ENCODE data around the gene LAMA1. TPM values are rescaled to one million over a fixed set of nuclear protein-coding genes. Genes with fewer than 3 reads are reported as not detected.
"Not testable (repeated sequence)": the region's sequence is repeated elsewhere in the genome, so short reads cannot be mapped to it uniquely, and the experiment has no call there.

The LAMA1 gene
- total RNA-seq, 1 donor from 2014 or later, result 75.0 TPM

GRCh38 chr18:6939972-6940371 is 177.6 kb downstream of the LAMA1 start:
- Mint-ChIP-seq H3K9me3 (no peaks in the 10 kb centered on the region), H3K27ac (no peak overlapping the region), H3K4me1 (ENCODE audit: unreplicated experiment) (peaks cover 3% of the 10 kb centered on the region), H3K36me3 (peaks cover 9% of the 10 kb centered on the region), H3K27me3 (no peaks in the 10 kb centered on the region), H3K4me3 (no peak overlapping the region)
- no peak for DNase-seq (ENCODE audit: extremely low spot score, unreplicated experiment)
- TF ChIP-seq, protein P1, sequence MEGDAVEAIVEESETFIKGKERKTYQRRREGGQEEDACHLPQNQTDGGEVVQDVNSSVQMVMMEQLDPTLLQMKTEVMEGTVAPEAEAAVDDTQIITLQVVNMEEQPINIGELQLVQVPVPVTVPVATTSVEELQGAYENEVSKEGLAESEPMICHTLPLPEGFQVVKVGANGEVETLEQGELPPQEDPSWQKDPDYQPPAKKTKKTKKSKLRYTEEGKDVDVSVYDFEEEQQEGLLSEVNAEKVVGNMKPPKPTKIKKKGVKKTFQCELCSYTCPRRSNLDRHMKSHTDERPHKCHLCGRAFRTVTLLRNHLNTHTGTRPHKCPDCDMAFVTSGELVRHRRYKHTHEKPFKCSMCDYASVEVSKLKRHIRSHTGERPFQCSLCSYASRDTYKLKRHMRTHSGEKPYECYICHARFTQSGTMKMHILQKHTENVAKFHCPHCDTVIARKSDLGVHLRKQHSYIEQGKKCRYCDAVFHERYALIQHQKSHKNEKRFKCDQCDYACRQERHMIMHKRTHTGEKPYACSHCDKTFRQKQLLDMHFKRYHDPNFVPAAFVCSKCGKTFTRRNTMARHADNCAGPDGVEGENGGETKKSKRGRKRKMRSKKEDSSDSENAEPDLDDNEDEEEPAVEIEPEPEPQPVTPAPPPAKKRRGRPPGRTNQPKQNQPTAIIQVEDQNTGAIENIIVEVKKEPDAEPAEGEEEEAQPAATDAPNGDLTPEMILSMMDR (conservative IDR thresholded peaks at IDR 0.05), result no peak

- H3K9me3 Mint-ChIP-seq; H3K4me3 Mint-ChIP-seq; DNase-seq (ENCODE audit: extremely low spot score, unreplicated experiment); H3K27me3 Mint-ChIP-seq; H3K4me1 Mint-ChIP-seq (ENCODE audit: unreplicated experiment); H3K27ac Mint-ChIP-seq; H3K36me3 Mint-ChIP-seq: not testable (repeated sequence)
Measured at GRCh38 chr18:6938403-6938802, 179.2 kb downstream of the LAMA1 start.

GRCh38 chr18:6938003-6938402 is 179.6 kb downstream of the LAMA1 start:
- TF ChIP-seq, protein P1 (conservative IDR thresholded peaks at IDR 0.05), result no peak
- Mint-ChIP-seq H3K27me3 (no peaks in the 10 kb centered on the region), H3K9me3 (no peaks in the 10 kb centered on the region), H3K27ac (no peak overlapping the region), H3K4me3 (no peak overlapping the region), H3K36me3 (peaks cover 1% of the 10 kb centered on the region), H3K4me1 (ENCODE audit: unreplicated experiment) (peaks cover 3% of the 10 kb centered on the region)
- no peak for DNase-seq (ENCODE audit: extremely low spot score, unreplicated experiment)

- Mint-ChIP-seq H3K27me3 (no peaks in the 10 kb centered on the region), H3K4me3 (no peak overlapping the region), H3K4me1 (ENCODE audit: unreplicated experiment) (no peaks in the 10 kb centered on the region), H3K9me3 (no peaks in the 10 kb centered on the region), H3K36me3 (no peaks in the 10 kb centered on the region), H3K27ac (no peak overlapping the region)
- TF ChIP-seq, protein P1 (conservative IDR thresholded peaks at IDR 0.05), result no peak
- DNase-seq (ENCODE audit: extremely low spot score, unreplicated experiment), result no peak
Measured at GRCh38 chr18:6934859-6935258, 182.7 kb downstream of the LAMA1 start.

- no peak overlapping the region for H3K4me3 Mint-ChIP-seq
- H3K9me3 Mint-ChIP-seq, result no peaks in the 10 kb centered on the region
- H3K36me3 Mint-ChIP-seq, result no peaks in the 10 kb centered on the region
- no peak for DNase-seq (ENCODE audit: extremely low spot score, unreplicated experiment)
- peaks cover 20% of the 10 kb centered on the region for H3K4me1 Mint-ChIP-seq (ENCODE audit: unreplicated experiment)
- H3K27me3 Mint-ChIP-seq, result no peaks in the 10 kb centered on the region
- TF ChIP-seq, protein P1 (conservative IDR thresholded peaks at IDR 0.05), result no peak
- H3K27ac Mint-ChIP-seq, result no peak overlapping the region
Measured at GRCh38 chr18:6929370-6930102, 188.1 kb downstream of the LAMA1 start.

GRCh38 chr18:6928359-6928758 is 189.2 kb downstream of the LAMA1 start:
- peaks cover 20% of the 10 kb centered on the region for H3K4me1 Mint-ChIP-seq (ENCODE audit: unreplicated experiment)
- TF ChIP-seq, protein P1 (conservative IDR thresholded peaks at IDR 0.05), result no peak
- no peaks in the 10 kb centered on the region for H3K27me3 Mint-ChIP-seq
- no peaks in the 10 kb centered on the region for H3K36me3 Mint-ChIP-seq
- H3K27ac Mint-ChIP-seq, result no peak overlapping the region
- no peak overlapping the region for H3K4me3 Mint-ChIP-seq
- peaks cover 2% of the 10 kb centered on the region for H3K9me3 Mint-ChIP-seq
- DNase-seq (ENCODE audit: extremely low spot score, unreplicated experiment), result no peak

Data from type B pancreatic cell (in vitro differentiated cells).